Fibroblast of skin of left quadriceps (primary cell): Measurements from ENCODE around the gene TMEM63A.
"Not testable (repeated sequence)": the region's sequence is repeated elsewhere in the genome, so short reads cannot be mapped to it uniquely, and the experiment has no call there.

Experiments
- DNase-seq, 2 experiments: peaks; one replicate each; pipeline ENCODE4 v3.0.0-alpha.2; 2013; ENCODE audit warnings: low read depth in 2 of 2

Gene TMEM63A

DNA sequence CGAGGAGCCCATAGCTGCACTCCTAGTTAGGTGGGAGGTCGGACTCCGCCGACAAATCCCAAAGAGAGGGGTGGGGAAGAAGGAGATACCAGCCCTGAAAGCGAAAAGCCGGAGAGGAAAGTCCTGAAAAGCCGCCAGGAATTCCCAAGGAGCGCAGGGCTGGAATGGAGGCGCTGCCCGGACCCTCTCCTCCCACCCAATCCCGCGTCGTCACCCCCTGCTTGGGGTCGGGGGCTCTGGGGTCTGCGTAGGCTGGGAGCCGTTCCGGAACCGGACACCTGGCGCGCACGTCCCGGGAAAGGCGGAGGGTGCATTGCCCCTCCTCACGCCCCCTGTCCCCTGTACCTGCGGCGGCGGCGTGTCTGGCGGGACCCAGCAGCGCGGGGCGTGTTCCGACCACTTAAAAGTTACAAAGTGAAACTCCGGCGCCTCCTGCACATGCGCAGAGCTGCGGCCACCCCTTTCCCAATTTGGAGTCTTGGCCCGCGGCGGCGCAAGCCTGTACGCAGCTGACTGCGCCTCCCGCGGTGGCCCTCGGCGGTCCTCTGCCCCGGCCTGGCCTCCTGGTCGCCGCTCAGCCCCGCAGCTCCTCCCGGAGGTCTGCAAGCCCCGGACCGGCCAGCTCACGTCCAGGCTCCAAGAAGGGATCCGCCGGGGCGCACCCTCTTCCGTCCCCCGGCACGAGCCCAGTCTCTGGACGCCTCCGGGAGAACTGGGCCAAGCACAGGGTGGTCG, at the start of gene TMEM63A:
TSS of gene TMEM63A (minus strand) at position 422 of the 735 bp plus-strand sequence. CDS start 4,800 bp downstream, outside the sequence.
- peak; percentile 55 to 61 for DNase-seq

DNA sequence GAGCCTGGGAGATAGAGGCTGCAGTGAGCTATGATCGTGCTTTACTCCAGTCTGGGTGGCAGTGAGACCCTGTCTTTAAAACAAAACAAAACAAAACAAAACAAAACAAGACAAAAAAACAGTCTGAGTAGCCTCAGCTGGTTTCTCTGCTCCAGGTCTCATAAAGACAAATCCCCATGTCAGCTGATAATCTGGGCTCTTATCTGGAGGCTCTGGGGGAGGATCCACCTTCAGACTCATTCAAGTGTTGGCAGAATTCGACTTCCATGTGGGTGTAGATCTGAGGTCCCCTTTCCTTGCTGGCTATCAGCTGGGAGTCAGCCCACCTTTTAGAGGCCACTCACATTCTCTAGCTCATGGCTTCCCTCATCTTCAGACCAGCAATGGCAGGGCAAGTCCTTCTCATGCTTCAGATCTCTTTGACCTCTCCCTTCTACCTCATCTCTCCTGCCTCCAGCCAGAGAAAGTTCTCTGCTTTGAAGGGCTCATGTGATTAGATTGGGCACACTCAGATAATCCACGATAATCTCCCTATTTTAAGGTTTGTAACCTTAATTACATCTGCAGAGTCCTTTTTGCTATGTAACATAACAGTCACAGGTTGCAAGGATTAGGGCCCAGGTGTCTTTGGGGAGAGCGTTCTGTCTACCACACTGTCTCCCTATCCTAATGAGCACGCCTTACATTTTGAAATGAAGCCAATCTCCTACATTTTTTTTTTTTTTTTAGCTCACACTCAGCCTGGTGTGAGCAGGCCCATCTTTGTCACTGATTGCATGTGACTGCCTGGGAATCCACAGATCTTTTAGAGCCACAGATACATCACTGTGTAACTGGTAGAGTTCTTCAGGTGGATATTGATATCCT, 49.3 kb upstream of the TMEM63A start:
- no peak for DNase-seq

DNA sequence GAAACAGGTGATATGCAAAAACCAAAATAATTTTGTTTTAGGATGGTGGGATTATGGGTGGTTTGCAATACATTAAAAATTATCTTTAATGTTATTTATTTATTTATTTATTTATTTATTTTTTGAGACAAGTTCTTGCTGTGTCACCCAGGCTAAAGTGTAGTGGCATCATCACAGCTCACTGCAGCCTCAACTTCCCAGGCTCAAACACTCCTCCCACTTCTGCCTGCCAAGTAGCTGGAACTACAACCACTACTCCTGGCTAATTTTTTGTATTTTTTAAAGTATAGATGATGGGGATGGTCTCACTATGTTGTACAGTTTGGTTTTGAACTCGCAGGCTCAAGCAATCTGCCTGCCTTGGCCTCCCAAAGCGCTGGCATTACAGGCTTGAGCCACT, 48.4 kb upstream of the TMEM63A start:
- no peak for DNase-seq

DNA sequence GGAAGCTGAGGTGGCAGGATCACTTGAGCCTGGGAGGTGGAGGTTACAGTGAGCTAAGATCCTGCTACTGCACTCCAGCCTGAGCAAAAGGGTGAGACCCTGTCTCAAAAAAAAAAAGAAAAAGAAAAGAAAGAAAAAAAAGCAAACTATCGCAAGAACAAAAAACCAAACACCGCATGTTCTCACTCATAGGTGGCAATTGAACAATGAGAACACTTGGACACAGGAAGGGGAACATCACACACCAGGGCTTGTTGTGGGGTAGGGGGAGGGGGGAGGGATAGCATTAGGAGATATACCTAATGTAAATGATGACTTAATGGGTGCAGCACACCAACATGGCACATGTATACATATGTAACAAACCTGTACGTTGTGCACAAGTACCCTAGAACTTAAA, 47.3 kb upstream of the TMEM63A start:
- DNase-seq = not testable (repeated sequence)

DNA sequence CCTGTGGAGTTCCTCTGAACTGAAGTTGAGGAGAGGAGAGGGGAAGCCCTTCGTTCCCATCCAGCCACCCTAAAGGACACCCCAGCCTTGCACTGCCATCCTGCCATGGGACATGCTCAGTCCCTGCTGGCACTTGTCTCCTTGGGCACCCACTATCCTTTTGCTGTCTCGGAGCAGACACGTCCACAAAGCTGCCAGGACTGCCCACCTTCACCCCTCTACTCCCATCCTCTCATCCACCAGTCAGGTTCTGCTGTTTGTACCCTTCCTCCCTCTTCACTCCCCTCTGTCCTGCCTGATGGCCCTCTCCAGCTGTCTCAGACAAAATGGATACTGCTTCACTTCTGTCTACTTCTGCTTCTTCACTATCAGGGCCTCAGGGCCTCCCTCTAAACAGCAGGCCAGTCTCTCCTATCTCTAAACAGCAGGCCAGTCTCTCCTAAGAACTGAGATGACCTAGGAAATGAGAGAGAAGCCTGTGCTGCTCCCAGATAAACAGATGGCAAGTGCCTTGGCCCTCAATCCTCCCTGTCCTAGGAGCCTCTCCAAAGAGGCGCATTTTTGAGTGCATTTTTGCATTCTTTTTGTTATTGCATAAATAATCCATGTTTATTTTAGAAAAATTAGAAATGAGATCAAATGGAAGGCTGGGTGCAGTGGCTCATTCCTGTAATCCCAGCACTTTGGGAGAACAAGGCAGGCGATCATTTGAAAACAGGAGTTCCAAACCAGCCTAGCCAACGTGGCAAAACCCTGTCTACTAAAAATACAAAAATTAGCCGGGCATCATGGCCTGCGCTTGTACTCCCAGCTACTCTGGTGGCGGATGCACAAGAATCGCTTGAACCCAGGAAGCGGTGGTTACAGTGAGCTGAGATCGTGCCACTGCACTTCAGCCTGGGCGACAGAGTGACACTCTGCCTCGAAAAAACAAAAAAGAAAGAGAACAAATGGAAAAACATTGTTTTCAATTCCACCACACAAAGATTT, 46.3 kb upstream of the TMEM63A start:
- no peak for DNase-seq

DNA sequence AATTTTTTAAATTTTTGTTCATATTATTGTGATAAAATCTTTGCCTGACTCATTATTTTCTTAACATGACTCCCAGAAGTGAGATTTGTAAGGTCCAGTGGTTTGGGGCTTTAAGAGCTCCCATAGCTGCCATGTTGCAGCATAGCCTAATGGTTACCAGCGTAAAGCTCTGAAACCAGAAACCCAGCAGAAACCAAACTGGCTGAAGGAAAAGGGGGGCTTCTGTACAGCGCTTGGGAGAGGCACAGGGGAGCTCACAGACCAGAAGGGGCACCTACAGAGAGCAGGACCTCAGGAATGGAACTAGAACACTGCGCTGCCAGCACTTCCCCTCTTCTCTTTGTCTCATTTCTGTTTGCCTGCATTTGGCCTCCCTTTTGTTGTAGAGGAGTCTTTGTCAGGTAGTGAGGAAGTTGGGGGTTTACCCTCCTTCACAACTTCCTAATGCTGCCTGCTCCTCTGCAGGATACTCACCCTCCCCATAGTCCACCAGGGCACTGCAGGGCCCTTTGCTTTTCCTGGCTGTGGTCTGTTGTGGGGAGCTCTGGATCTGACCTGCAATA, 44.5 kb upstream of the TMEM63A start:
- no peak for DNase-seq

DNA sequence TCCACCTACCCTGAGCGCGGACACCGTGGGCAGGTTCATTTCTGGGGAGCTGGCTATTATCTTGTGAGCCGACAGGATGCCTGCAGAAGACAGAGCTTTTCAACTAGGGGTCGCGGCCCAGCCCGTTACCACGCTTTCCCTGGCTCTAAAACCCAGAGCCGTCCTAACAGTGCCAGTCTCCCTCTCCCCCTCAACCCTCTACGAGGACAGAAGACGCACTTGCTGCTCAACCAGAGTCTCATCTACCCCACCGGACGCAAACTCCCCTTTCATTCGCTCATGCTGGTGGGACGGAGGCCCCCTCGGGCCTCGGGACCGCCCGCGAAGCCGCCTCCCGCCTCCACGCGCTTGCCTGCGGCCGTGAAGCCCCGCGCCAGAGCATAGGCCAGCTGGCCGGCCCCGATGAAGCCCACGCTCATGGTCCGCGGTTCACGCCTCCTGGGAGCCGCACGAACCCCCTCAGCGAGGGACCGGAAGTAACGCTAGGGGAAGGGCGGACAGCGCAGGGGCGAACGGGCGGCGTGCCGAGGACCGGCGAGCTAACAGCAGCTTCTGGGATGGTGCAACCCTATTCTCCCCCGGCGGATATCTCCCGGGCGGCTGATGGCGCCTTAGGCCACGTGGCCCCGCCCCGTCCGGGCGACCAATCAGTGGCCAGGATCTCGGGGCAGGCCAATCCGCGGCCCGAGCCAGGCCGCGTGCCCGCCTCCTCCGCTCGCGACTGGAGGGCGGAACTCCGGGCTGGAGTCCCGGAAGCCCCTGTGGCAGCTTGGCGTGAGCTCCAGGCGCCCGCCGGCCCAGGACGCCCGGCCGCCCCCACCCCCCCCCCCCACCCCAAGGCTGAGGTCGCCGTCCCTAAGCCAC, 41.7 kb upstream of the TMEM63A start, which contains the start of gene PYCR2:
TSS of gene PYCR2 (minus strand) at position 559 of the 864 bp plus-strand sequence. CDS start at position 419, 140 bp downstream.
- DNase-seq = peak; percentile 89 to 91

DNA sequence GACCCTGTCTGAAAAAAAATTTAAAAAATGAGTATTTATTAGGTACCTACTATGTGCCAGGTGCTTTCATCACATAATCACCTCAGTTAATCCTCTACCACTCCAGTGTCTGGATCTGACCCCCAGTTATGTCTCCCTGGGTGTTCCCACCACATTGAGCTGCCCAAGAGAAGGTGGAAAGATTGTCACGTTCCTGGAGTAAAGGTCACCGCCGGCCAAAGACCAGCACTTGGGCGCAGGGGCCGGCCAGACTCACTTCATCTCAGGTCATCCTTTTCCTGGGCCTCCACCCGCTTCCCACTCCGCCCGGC, 41.2 kb upstream of the TMEM63A start:
- no peak for DNase-seq

DNA sequence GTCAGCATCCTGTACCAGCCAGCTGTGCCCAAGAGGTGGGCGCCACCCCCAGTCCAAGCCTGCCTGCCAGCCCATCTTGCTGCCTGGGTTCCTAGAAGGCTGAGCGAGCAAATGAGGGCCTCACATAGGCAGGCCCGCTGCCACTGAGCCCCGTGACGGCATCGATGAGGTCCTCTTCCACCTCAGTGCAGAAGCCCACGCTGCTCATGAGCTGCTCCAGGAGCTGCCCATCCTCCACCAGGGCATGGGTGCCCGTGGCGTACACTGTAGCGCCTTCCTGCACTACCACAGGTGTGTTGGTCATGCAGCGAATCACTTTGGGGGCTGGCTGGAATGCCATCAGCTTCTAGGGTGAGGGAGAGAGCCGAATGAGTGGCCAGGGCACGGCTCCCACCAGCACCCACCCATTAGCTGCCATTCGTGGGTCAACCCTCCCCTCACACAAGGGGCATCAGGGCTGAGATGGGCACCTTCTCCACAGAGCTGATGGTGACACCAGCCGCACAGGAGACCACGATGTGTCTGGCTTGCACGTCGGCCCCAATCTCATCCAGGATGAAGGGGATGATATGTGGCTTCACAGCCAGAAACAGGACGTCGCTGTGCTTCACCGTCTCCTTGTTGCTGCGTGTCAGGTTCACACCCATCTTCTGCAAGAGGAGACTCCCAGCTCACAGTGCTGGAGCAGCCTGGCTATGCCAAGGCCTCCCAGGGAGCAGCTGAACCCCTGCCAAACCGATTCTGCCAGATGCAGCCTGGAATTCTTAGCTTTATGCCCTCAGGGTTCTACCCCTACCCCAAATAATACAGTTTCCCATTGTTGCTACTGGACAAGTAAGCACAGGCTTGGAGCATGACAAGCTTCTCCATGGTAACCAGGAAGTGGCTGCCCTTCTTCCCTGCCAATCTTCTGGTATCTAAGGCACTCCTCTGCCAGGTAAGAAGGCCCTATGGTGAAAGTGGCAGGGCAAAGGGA, 39.8 kb upstream of the TMEM63A start:
- DNase-seq = no peak

DNA sequence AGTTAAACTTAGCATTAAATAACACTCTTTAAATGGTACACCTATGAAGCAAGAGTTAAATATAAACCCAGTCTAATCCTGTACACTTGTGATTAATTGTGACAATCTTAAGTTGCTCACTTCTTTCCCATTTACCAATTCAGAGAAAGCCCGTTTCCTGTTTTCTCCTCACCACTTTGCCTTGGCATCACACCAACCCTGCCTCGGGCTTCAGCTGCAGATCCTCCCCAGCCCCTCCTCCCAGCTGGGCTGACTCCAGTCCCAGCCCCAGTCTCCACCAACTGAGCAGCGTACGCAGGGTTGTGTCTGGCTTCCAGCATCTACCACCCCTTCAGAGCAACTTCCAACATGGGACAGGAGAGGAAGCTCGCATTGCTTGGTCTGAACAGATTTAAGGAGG, 37.7 kb upstream of the TMEM63A start:
- DNase-seq = peak; percentile 44 to 47

DNA sequence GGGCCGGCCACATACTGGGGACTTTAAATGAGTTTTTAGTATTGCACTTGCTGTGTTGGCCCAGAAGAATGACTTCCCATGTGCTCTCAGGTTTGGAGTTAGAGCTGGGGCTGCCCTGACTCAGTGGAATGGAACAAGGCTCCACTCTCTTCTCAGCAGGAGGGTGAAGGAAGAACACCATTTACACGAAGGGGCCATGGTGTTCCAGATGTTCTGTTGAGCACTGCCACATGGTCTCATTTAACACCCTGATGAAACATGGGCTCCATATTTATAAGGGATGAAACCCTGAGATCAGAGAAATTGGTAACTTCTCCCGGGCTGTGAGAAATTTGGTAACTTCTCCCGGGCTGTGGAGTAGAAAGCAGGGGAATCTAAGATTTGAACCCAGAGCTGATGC, 36.1 kb upstream of the TMEM63A start:
- no peak for DNase-seq

DNA sequence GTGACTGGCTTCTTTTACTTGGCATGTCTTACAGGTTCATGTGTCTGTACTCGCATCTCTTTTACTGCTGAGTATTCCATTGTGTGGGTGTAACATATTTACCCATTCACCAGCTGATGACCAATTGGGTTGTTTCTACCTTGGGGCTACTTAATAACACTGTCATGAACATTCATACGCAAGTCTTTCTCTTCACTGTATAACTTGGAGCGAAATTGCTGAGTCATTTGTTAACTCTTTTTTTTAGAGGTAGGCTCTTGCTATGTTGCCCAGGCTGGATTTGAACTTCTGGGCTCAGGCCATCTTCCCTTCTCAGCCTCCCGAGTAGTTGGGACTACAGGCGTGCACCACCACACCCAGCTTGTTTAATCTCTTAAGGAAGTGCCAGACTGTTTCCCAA, 35.4 kb upstream of the TMEM63A start:
- DNase-seq = no peak

DNA sequence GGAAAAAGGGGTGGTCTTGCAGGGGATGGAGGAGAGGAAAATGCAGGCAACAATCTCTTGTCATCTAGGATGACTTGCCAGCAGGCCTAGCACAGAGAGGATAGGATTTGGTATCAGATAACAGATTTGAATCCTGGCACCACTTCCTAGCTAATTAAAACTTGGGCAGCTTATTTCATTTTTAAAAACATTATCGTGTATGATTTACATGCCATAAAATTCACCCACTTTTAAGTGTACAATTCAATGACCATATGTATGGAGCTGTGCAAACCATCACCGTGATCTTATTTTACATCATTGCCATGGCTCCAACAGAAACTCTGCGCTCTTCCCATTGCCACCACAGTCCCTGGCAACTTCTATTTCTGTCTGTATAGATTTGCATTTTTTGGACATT, 34.9 kb upstream of the TMEM63A start:
- no peak for DNase-seq

DNA sequence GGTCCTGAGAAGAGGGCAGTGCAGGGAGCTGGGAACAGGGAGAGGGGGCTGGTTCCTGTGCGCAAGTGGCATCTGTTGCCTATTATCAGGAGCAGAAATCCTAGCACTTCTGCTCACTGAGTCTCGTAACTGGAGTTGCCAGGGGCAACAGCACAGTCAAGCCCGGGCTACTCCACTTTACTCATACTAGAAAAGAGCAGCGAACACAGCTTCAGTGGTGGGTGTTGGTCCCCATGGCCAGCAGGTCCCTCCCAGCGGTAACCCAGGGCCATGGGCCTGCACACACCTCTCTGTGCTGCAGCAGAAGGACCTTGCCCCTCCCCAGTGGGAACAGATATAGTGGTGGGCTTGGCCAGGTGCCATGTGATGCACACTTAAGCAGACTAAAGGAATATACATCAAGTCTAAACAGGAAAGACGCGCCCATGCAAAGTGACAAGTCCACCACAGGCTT, 33.4 kb upstream of the TMEM63A start:
- no peak for DNase-seq

DNA sequence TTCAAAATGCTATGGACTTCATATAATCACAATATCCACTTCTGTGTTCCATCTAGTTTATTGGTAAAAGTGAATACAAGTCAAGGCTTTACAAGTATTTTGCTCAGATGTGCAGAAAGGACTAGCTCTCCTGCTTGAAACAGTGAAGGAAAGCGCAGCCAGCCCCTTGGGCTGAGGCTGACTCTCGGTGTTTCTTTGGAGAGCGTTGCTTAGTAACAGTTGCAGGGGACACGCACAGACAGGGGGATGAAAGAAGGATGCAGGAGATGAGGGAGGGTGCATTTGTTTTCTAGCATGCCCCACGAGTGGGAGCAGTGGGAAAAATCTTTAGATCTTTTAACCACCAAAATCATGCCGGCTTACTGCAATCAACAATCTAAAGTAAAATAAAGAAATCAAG, 32.8 kb upstream of the TMEM63A start:
- DNase-seq = no peak

DNA sequence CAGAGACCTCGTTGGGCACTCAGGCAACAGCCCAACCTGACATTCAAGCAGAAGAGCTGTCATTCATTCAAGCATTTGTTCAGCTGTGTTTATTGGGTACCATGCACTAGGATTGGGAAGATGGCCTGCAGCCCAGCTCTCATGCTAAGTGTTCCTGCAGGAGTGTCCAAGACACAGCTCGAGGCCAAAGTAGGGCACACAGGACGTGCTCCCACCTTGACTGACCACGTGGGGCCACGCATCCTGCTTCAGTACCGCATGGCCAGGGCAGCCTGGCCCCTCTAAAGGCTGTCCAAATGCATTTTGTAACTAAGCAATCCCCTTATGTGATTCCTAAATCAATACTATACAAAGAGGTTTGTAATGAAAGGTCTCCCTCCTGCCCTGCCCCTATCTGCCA, 32.2 kb upstream of the TMEM63A start:
- no peak for DNase-seq

DNA sequence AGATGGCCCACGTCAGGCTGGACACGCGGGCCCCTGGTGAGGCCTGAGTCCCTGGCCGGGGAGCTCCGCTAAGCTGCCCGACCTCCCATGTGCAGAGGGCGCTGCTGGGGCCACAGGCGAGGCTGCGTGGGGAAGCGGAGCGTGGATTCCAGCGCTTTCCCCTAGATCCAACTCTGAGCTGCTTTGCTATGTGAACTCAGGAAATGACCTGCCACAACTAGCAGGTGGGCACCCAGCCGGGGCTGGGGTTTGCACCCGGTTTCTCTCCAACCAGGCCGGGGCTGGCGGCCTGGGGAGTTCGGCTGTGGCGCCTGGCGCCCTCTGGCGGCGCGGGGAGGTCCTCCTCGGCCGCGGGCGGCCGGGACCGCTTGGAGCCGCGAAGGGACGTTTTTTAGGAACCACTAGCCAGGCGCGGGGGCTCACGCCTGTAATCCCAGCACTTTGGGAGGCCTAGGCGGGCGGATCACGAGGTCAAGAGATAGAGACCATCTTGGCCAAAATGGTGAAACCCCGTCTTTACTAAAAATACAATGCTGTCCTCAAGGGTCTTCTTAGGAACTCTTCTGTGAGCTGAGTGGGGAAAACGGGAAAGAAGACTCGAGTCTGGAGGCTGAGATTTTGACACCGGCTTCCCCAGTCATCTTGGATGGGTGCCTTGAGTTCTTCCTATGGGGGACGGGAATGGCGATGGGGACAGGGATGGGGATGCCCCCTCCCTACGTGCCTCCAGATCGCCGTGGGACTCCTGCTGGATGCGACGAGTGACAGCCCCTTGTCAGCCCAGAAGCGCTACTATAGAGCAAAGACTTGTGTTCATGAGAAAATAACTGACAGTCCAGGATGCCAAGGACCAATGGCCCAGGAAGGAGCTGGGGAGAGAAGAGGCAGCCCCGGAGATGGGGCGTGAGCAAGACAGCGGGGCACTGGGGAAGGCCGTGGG, 29.3 kb upstream of the TMEM63A start:
- DNase-seq = no peak

DNA sequence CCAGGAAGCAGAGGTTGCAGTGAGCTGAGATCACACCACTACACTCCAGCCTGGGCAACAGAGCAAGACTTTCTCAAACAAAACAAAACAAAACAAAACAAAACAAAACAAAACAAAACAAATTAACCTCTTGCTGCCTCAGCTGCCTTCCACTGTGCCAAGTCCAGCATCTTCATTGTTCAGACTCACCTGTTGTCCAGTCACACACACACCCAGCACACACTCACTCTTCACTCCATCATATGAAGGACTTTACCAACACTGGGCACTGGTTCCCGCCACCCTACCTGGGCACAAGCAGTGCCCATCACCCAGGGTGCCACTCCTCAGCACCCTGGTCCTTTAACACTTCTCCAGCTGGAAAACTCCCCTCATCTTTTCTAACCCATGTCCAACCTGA, 27.3 kb upstream of the TMEM63A start:
- DNase-seq = no peak
